Stimulated activated CD4-positive, alpha-beta T cell treated with anti-CD3 and anti-CD28 coated beads, Interleukin-2, amount 100 ng/mL, for 48 hours (primary cell): Measurements from ENCODE around the gene NYNRIN.

Source experiments
- DNase-seq, 2 donors: peaks; one replicate each; pipeline ENCODE4 v3.0.0-alpha.2; 2020

NYNRIN gene

DNA sequence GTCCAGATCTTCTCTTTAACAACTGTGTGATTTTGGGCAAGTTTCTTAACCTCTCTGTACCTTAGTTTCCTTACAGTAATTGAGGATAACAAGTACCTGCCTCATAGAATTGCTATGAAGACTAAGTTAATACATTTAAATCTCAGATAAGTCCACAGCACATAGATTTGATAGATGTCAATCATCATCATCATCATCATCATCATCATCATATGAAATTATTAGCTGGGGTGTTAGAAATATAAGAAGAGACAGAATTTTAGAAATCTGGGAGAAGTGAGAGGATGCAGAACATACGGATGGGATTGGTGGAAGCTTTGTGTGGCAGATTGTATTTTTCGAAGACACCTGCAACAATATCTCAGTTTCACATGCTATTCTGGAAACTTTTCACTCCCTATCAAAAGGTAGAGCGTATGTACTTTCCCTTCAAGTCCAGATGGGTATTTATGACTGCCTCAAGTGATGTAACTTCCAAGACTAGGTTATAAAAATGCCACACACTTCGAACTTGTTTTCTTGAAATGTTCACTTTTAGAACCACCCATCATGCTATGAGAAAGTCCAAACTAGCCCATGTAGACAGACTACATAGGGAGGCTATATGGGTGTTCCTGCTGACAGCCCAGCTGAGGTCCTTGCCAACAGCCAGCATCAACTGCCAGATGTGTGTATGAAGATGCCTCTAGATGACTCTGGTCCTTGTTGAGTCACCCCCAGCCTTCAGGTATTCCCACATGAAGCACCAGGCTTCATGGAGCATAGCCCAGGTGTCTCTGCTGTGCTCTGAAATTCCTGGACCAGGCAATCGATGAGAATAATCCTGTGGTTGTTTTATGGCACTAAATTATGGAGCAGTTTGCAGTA, 64.4 kb downstream of the NYNRIN start:
- DNase-seq = no peak

DNA sequence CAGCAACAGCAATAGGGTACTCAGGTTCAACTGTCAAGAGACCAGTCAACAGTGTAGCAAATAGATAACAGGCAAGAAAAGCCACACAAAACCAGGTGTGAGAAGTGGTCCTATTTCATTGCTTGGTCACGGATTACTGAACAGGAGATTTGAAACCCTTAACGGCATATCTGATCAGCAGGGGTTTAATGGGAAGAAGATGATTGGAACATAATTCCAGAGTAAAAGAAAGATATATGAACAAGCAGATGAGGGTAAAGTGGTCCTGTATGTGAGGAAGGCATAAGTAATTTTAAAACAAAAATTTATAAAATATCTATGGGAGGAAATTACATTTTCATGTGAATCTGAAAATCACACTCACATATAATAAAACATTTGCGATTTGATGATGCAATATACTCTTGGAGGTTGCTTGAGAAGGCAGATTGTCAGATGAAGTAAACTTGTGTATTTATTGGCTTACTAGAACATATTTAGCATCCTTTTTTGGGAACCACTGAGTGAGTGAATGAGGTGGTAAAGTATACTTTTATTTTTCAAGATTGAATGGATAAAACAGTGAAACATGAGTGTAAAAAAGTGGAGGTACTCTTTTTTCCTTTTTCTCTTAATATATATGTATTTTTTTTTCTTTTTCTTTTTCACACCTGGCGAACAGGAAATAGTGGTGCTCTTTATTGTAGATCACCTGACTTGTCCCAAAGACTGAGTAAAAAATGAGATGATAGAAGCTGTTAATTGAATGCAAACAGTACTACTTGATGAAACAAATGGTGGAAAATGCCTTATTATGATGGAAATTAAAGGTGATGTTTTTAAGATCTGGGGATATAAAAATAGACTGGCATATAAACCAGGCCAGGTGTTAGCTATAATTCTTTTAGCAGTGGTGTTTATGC, 65.3 kb downstream of the NYNRIN start:
- no peak for DNase-seq

DNA sequence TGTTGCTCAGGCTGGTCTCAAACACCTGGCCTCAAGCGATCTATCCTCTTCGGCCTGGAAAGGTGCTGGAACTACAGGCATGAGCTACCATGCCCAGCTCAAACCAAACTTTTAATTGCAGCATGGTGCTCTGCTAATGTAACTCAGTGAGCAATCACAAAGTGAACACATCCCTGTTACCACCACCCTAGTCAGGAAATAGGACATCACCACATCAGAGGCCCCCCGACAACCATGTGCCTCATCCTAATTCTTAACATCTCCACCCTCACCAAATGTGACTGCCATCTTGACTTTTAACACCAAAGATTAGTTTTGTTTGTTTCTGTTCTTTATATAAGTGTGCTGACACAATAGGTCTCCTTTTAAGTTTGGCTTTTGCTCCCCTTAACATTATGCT, 66.6 kb downstream of the NYNRIN start:
- DNase-seq = no peak

DNA sequence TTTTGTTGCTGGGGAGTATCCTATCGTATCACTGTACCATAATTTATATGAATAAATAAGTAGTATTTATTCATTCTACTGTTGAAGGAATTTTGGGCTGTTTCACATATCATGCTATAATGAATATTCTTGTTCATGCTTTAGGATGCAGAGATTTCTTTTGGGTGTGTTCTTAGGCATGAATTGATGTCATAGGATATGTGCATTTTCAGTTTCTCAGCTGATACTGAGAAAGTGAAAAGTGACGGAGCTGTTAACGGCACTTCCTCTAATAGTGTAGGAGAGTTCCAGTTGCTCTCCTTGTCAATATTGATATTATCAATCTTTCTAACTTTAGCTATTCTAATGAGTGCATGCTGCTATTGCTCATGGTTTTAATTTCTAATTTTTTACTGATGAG, 67.0 kb downstream of the NYNRIN start:
- no peak for DNase-seq
